Measurements from ENCODE around the gene CALHM5.
A peak's percentile ranks its signal among the peaks of the same experiment; 100 is the strongest.

Gene CALHM5

DNA sequence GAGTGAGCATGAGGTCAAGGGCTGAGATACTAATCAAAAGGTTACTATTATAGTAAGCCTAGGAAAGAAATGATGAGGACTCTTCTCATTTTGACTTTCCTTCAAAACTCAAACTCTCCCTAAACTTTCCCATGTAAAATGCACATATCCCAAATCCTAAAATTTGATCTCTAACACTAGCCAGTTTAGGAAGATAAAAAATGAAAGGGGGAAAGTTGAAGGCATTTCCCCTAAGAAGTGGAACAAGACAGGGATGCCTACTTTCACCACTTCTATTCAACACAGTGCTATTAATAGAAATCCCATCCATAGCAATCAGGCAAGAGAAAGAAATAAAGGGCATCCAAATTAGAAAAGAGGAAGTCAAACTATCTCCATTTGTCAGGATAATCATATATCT lies 2.9 kb upstream of the CALHM5 start:
- DNase-seq (ENCODE audit: low spot score) = no peak

DNA sequence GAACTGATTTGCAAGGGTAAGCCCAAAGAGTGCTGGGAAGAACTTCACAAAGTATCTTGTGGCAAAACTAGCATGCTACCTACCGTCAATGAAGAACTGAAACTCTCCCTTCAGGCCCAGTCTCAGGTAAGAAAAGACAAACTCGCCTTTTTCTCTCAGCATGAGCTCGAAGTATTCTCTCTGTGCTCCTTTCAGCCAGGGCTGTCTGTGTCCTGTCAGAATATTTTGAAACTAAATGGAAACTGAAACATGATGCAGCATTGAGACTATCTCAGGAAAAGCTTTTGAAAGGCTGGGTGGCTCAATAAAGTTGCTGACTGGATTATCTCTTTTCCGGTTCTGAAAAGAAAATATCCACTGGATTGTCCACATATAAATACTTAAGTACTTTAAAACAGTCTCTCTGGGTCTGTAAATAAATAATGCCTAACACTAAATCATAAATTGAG lies 696 bp downstream of the CALHM5 start:
- no peak for DNase-seq (ENCODE audit: low spot score)

DNA sequence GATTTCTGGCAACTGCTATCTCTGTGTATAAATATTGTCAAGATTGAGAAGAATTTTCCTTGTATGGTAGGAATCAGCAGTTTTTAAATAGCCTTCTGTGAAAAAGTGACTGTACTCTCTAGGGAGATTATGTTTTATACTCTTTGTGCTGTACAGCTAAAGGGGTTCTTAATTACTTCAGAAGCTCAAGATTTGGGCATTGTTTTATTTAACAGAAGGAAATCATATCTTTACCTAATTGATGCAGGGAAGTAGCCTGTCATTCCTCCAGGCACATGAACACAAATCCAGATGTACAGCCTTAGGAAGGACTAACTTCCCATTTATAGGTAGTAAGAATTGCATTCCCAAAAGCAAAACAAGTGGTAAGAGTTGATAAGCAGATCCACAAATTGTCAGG lies 1.3 kb downstream of the CALHM5 start:
- no peak for DNase-seq (ENCODE audit: low spot score)

DNA sequence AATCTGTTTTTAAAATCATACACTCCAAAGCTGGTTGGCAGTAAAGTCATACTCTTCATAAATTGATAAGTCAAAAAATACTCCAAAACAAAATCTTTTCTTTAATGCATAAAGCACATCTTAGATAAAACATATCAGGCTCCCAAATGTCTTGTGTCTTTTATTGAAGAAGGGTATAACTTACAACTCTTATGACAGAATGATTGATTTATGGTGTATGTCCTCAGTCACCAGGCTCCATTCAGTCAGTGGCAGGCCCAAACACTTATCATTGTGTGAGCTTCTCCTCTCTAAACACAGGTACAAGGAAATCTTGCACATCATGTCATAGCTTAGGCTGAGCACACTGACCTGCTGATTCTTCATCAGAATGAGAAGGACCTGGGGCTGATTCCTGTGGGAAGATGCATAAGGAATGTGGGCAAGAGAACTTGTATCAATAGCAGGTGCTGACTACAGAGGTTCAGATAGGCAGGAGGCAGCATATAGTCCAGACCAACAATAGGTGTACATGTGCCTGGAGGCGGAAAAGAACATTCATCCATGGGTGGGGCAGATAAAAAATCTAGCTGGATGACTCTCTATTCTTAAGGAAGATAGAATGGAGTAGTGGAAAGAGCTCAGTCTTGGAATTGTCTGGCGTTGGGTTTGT lies 1.9 kb downstream of the CALHM5 start:
- no peak for DNase-seq (ENCODE audit: low spot score)

DNA sequence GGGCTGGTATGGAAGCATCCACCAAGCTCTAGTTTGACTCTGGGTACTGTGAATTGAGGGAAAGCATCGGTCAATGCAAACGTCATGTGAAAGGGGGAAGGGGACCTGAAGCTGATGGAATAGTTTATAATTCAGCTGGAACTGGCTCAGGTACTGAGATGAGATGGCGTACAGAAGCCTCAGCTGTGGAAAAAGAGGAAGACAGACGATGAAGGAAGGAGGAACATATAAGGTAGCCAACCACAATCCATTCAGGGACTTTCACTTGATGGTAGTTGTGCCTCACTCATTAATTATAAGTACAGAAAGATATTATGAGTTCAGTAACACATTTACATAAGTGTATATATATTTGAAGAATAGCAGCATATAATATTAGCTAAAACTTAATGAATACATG lies 2.7 kb downstream of the CALHM5 start:
- no peak for DNase-seq (ENCODE audit: low spot score)

DNA sequence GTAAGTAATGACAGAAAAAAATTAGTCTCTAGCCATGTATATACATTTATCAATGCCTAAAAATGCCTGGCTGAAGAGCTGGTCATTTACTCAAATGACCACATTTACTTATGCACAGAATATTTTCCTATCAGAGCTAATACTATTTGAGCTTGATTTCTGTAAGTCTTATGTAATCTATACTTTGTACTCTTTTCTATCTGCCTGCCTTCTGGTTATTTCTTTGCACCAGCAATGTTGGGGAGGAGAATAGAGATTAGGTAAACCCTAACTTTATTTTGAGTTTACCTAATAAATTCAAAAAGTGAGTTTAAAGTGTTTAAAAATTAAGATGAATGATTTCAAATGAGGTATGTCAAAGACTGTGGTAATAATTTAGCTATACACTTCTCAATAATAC lies 3.7 kb downstream of the CALHM5 start:
- no peak for DNase-seq (ENCODE audit: low spot score)

DNA sequence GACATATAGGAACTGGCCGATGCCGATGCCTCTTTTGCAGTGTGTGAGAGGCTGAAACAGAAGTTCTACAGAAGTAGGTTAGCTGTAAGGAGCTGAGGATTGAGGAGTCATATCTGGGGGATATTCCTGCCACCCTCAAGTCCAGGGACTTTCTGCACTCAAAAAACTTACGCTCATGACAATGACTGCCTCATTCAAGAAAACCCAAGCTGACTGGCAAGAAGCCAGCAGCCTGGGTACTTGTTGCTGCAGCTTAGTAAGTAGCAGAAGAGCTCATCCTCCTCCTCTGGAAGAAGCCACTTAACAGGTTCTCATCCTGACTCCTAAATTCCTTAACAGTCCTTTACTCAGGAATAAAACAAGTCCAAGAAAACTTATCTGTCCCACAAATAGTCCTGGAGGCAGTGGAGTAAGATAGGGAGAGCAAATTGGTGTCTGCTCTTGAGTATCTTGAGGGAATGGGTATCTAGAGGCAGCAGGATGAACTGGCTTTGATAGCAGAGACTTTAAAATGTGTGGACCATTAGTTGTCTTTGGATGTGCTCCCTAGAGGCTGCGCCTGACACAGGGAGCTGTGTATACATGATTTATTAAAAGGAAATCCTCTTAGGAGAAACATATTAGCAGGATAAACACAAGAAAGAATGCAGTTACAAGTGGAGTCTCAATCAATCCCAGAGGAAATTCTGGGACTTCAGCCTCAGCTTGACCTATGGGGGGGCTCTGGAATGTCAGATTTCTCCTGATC lies 7.4 kb downstream of the CALHM5 start:
- no peak for DNase-seq (ENCODE audit: low spot score)

DNA sequence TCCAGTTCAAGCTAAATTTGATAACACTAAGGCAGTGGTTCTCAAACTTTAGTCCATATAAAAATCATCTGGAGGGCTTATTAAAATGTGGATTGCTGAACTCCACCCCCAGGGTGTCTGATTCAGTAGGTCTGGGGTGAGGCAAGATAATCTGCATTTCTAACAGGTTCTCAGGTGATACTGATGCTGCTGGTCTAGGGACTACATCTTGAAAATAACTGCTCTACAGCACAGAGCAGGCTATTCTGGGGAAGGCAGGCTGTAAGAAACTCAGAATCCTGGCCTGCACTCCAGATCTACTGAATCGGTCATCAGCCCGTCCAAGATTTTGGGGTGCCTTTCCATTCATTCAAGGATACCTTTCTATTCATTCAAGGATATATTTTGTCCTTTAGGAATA lies 11.5 kb downstream of the CALHM5 start:
- no peak for DNase-seq (ENCODE audit: low spot score)

DNA sequence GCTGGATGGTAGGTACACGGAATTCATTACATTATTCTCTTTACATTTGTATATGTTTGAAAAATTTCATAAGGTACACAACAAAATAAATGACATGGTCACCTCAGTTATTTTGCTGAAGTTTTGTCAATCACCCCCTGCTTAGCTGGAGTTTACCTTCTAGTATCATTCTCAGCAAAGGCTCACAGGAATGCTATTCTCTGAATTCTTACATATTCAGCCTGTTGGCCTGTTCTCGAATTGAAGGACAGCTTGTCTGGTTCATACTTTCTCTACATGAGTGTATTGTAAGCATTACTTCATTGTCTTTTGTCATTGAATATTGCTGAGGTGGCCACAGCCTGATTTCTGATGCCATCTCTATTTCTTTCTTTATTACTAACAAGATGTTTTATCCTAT lies 12.8 kb downstream of the CALHM5 start:
- no peak for DNase-seq (ENCODE audit: low spot score)

DNA sequence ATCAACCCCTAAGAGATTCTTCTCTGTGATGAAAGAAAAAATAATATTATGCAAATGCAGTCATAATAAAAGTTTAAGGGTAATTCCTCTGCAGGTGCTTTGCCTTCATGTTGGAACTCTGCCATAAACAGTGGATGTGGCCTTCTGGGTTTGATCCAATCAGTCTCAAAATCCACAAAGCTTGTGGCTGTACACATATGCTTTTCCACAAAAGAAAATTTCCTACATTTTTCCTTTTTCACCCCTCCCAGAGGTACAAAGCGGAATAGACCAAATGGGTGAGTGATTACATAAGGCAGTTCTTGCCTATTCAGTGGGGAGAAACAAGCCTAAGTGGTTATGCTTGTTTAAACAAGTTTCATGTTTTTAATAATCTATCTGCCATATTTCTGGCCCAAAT lies 16.7 kb downstream of the CALHM5 start:
- no peak for DNase-seq (ENCODE audit: low spot score)

DNA sequence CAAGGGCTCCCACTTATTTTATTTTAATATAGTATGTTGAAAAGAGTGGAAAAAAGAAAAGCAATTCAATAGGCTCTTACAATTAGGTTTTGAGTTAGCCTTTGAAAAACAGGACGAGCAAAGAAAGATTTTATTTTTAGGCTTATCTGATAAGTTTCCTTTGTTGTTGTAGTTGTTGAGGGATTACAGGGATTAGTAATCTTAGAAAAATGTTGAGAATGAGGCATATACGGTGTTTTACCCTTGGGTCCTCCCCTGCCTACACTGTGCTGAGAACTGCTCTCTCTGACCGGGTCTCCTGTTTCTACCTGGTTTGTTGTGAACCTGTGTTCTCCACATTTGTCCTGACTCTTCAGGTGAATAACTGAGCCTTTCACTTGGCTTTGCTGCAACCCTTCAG lies 17.3 kb downstream of the CALHM5 start:
- no peak for DNase-seq (ENCODE audit: low spot score)

DNA sequence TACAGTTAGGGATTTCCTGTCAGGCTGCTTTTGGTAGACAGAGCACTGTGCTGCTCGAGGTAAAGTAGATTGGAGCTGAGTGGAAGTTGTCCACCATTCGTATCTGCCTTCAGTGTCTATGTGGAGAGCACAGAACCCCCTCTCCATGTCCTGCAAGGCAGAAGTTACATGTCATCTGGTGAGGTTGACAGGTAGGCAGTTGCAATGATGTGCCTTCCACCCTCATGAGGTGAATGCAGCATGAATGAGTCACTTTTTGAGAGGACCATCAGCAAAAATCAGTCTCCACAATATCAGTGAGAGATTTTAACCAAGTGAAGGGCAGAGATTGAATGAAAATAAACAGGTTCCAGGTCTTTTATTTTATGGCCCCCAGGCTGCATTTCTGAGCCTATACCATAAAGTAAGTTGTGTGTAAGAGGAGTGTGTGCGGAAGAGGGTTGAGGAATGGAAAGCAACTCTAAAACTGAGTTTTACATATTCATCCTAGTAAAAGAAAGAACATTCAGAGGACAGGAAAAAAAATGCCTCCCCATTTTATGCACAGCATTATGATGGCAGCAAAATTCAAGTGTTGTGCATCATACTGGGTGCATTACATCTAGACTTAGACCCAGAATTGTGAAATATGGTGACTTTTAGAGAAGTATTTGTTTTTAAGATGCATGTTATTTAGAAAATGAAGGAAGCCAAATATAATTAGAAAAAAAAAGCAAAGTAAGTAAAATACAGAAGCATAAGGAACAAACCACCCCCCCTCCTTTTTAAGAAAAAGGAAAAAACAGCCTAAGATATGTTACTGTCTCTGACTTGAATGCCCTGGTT lies 18.2 kb downstream of the CALHM5 start:
- no peak for DNase-seq (ENCODE audit: low spot score)

DNA sequence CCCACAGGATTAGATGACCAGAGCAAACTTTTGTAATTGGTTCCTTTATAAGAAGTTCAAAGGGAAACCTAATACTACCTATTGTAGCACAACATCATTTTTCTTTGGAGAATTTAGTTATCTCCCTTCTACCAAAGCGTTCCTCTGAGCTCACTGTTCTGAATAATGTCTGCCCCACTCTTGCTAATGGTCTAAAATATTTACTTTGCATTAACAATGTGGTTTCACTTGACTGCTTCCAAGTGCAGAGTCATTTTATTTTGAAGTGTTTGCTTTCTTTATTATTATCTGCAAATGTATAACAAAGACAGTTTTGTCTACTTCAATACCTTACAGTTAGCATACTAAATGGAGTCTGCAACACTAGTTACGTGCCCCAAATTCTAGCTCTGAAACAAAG lies 19.0 kb downstream of the CALHM5 start:
- no peak for DNase-seq (ENCODE audit: low spot score)

DNA sequence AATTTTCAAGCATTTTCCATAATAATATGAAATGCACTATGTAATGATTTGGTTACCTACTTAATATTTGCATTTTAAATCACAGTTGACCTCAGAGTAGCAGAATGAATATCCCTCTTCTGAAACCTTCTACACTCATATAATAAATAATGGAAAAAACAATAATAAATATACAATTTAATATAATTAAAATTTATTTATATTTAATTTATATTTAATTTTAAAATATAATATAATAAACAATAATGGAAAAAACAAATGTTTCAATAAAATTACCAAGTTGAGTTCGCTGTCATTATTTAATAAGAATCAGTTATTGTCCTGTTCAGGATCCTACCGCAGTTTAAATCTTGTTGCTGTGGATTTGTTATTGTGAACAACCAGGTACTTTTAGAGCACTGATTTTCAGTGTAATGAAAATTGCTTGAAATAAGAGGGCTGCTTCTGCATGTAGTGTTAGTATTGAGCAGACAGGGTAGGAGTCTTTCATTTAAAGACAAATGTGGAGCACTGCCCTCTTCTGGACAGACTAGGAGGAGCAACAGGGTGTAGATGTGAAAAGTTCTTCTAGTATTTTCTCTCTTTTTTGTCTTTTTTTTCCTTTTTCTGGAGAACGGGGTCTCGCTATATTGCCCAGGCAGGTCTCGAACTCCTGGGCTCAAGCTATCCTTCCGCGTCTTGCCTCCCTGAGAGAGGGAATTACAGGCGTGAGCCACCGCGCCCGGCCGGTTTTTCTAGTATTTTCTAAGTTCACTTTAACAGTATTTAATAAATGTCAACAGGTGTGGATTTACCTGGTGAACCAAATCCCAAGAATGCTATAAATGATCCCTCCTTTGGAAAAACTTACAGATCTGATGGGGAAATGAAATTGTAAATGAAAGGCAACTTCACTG lies 20.5 kb downstream of the CALHM5 start:
- DNase-seq (ENCODE audit: low spot score) = peak; percentile 45

DNA sequence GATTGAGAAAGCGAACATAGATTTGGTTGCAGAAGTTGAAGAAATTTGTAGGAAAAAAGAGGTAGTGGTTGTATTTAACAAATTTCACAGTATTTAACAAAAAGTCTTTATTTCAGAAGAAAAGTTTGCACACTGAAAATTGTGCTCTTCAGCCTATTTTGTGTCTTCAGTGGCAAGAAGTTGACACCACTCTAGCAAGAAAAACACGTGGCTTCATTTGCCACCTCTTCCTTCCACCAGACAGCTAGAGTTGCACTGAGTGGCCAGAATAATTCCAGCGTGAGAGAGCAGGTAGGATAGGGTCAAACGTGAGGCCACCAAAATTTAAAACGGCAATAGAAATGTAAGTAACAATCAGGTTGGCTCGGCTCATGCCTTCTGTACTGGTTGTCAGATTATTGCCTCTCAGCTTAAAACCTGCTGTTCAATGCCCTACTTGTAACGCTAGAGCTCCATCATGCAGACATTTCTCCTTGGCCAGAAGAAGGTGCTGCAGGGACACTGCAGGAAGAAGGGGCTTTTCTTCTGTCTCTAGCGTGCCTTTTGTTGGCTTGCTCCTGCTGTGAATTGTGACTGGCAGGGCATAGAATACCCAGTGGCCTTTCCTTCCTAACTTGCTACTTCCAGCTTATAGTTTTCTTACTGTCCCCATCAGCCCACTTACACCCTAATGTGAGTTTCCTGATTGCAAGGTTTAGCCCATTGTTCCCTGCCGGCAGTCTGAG lies 22.0 kb downstream of the CALHM5 start:
- DNase-seq (ENCODE audit: low spot score) = no peak

DNA sequence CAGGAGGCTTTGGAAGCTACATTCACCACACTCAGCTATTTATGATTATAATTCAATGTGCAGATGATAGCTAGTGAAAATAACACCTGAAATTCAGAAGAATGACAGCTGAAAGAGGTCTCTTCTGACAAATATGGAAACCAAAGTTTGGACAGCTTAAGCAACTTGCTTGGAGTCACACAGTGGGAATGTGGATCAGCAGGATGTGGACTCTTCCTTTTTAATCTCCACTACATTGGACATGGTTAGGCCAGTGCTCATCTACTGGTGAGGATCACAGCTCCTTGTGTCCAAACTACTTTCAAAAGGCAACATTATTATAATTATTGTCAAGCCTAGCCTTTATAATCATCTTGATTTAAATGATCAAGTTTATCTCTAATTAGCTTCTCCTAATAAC lies 23.7 kb downstream of the CALHM5 start:
- no peak for DNase-seq (ENCODE audit: low spot score)

DNA sequence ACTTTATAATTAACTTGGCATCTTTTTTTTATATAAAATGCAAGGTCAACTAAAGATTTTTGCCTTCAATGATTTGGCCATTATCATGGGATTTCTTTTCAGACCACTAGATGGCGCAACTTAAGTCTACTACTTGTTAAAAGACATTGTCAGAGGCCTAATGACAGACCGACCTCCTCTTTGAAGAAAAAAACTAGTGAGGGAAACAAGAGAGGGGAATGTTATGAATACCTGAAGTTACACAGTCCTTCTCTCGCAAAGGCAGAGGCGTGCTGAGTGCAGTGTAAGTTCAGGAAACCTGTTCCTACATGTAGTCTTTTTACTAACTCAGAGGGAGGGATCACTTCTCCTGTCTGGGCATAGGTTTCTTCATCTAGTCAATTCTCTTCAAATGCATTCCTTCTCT lies 24.8 kb downstream of the CALHM5 start:
- DNase-seq (ENCODE audit: low spot score) = peak; percentile 51

DNA sequence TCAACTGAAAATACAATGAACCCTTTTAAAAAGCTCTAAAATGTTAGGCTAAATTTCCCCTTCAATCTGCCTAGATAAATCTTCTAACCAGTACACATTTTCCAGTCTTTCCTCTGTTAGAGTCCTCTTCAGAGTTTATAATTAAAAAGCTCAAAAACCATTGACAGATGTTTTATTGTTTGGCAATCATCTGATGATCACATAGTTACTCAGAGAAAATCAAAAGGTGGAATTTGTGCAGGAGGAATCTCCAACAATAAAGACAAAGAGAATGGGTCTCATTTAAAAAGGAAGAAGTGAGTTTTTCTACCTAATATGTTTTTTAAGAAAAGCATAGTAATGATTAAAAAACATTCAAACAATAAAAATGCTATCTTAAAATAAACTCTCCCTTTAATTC lies 31.0 kb downstream of the CALHM5 start:
- DNase-seq (ENCODE audit: low spot score) = no peak

DNA sequence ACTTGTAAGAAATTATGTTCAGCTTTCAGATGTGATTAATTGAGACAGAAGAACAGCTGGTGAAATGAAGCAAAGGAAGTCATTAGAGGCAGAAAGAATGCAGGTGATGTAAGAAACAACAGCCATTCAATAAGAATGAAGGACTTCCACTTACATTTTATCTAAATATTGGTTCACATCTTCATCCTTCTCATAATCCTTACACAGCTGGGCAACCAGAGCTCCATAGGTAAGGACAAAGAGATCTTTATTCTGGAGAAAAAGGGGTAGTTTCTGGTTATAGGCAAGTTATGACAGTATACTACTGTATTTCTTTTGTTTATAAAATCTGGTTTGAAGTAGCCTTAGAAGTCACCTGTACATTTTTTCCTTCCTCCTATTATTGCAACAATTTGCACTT lies 31.7 kb downstream of the CALHM5 start:
- no peak for DNase-seq (ENCODE audit: low spot score)

DNA sequence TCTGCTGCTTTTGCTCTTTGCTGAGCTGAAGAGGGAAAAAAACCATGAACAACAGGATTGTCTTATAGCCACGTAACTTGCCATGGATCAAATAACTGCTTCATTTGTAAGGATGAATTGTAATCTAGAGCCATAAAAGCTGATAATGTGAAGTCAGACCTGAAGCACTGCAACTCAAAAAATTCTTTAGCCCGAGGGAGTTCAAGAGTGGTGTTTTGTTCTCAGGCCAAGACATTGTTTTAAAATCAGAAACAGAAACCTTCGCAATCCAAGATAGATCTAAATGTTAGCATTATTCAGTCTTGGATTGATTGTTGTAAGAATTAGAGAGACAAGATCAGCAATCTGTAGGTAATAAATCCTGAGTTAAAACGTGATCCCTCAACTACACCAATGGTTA lies 34.2 kb downstream of the CALHM5 start, which contains the start of gene TRAPPC3L:
TSS of gene TRAPPC3L (minus strand) at position 34 of the 400 bp plus-strand sequence. CDS start 170 bp downstream, outside the sequence.
- no peak for DNase-seq (ENCODE audit: low spot score)

DNA sequence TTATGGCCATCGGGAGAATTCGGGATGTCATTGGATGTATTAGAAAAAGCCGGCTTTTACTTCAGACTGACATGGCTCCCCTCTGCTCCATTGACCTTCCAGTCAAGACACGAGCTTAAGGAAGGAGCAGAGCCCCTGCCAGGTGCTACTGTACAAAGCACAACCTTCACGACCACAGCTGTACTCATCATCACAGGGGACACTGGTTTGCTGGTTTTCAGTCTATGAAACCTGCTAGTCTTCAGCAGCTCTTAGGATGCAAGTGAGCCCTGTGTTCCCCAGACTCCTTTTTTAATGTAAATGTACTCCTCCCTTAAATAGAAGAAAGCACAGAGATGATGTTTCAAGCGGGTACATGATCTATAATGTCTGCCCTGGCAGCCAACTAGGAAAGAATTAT lies 35.9 kb downstream of the CALHM5 start:
- no peak for DNase-seq (ENCODE audit: low spot score)

Data from globus pallidus (tissue), 1 donor.